Endothelial cell of umbilical vein (primary cell): ENCODE results near the gene CTIF. TPM values are rescaled to one million over a fixed set of nuclear protein-coding genes. Genes with fewer than 3 reads are reported as not detected.

ENCODE experiments used
- BruUV-seq: library from RNA; stranded (reverse); fragments of 400-500 nt; replicated peaks from 2 replicates; lab custom pipeline; 2021; lab: Mats Ljungman, UMichigan
- CTCF ChIA-PET: fragments of 300-600, 350-600 bp; sonication (Branson Sonifier 250); formaldehyde crosslinking; loops from one replicate; lab custom pipeline; 2021; ENCODE audit warnings: antibody characterized with exemption, inconsistent platforms; lab: Charles Lee
- POLR2A ChIA-PET: fragments of 300-600, 350-600 bp; sonication (Branson Sonifier 250); formaldehyde crosslinking; loops from one replicate; lab custom pipeline; 2021; ENCODE audit warnings: antibody characterized with exemption, inconsistent platforms; lab: Charles Lee
- DNase-seq: peaks from one replicate; pipeline ENCODE4 v3.0.0-alpha.2; 2011; ENCODE audit warnings: low read depth, low spot score
- FAIRE-seq: peaks from 2 replicates; lab custom pipeline; 2011; peaks lifted over from hg19 to GRCh38; lab: Jason Lieb, UNC
- H2AFZ ChIP-seq: 2 replicates; pipeline ENCODE4 v1.6.0; 2012; ENCODE audit warnings: low read depth, low read length, control low read depth, inconsistent platforms
- H3K27ac ChIP-seq: 2 replicates; pipeline ENCODE4 v1.5.1; 2011; ENCODE audit warnings: low read depth, mild to moderate bottlenecking, control low read depth, low read length, moderate library complexity; ENCODE audit not compliant: insufficient read depth
- H3K27me3 ChIP-seq, 2 experiments: 2 replicates each; pipeline versions ENCODE4 v1.6.0 to v1.6.1; 2011; ENCODE audit warnings: low read length in 2 of 2, mixed read lengths in 1 of 2; ENCODE audit not compliant: control insufficient read depth in 2 of 2, insufficient read depth in 2 of 2
- H3K36me3 ChIP-seq, 2 experiments: 2 replicates in 1 of 2; 3 replicates in 1 of 2; pipeline ENCODE4 v1.5.1; 2011; ENCODE audit warnings: low read length in 2 of 2, mild to moderate bottlenecking in 1 of 2, moderate library complexity in 1 of 2; ENCODE audit not compliant: control insufficient read depth in 2 of 2, insufficient read depth in 2 of 2; ENCODE audit errors: extremely low read depth in 1 of 2
- H3K4me1 ChIP-seq: 3 replicates; pipeline ENCODE4 v1.5.1; 2011; ENCODE audit warnings: mild to moderate bottlenecking, low read length; ENCODE audit not compliant: control insufficient read depth, insufficient read depth; ENCODE audit errors: extremely low read depth
- H3K4me2 ChIP-seq: 2 replicates; pipeline ENCODE4 v1.6.1; 2011; ENCODE audit warnings: low read length, control low read depth, mixed read lengths; ENCODE audit not compliant: insufficient read depth
- H3K4me3 ChIP-seq, 3 experiments: fragments of 200-600 bp in 1 of 3; sonication (generic), shearing (Covaris generic) in 1 of 3; replicated peaks in 1 of 3; 2 replicates each; pipeline ENCODE4 v1.5.1; 2011 to 2016; ENCODE audit warnings: control low read depth in 3 of 3, low read length in 3 of 3, mild to moderate bottlenecking in 2 of 3, inconsistent platforms in 1 of 3, low read depth in 1 of 3, moderate library complexity in 1 of 3; ENCODE audit not compliant: insufficient read depth in 1 of 3
- H3K79me2 ChIP-seq: 2 replicates; pipeline ENCODE4 v1.6.0; 2012; ENCODE audit warnings: low read length, inconsistent platforms; ENCODE audit not compliant: control insufficient read depth, insufficient read depth
- H3K9ac ChIP-seq: replicated peaks from 2 replicates; pipeline ENCODE3; 2011; ENCODE audit warnings: low read length, control low read depth; ENCODE audit not compliant: insufficient read depth; ENCODE audit errors: extremely low read depth
- H3K9me1 ChIP-seq: replicated peaks from 3 replicates; pipeline ENCODE4 v1.6.0; 2011; ENCODE audit warnings: mild to moderate bottlenecking, low read length; ENCODE audit not compliant: control insufficient read depth, insufficient read depth; ENCODE audit errors: extremely low read depth
- H3K9me3 ChIP-seq: replicated peaks from 2 replicates; pipeline ENCODE4 v1.5.1; 2012; ENCODE audit warnings: low read length, inconsistent platforms; ENCODE audit not compliant: control insufficient read depth, insufficient read depth
- H4K20me1 ChIP-seq: replicated peaks from 2 replicates; pipeline ENCODE3; 2011; ENCODE audit warnings: mild to moderate bottlenecking, low read length; ENCODE audit not compliant: control insufficient read depth, insufficient read depth; ENCODE audit errors: extremely low read depth
- EZH2 ChIP-seq: IDR thresholded peaks from 2 replicates; pipeline ENCODE4 v1.6.1; 2012; ENCODE audit warnings: borderline replicate concordance, low read depth, mild to moderate bottlenecking, moderate library complexity, low read length, inconsistent platforms; ENCODE audit not compliant: severe bottlenecking
- FOS ChIP-seq: IDR thresholded peaks from 2 replicates; pipeline ENCODE4 v1.6.1; 2011; ENCODE audit warnings: mild to moderate bottlenecking, low read length, moderate library complexity, borderline replicate concordance; ENCODE audit not compliant: insufficient read depth
- GATA2 ChIP-seq: IDR thresholded peaks from 2 replicates; pipeline ENCODE4 v1.7.0; 2011; ENCODE audit warnings: low read depth, mild to moderate bottlenecking, moderate library complexity, mixed read lengths, low read length; ENCODE audit not compliant: insufficient read length, insufficient read depth
- JUN ChIP-seq: IDR thresholded peaks from 2 replicates; pipeline ENCODE4 v1.6.1; 2011; ENCODE audit warnings: borderline replicate concordance, low read depth; ENCODE audit not compliant: insufficient read length, insufficient read depth
- MYC ChIP-seq: IDR thresholded peaks from one replicate; pipeline ENCODE4 v1.6.1; 2011; ENCODE audit warnings: mild to moderate bottlenecking, low read depth, low read length
- POLR2A ChIP-seq: IDR thresholded peaks from 2 replicates; pipeline ENCODE4 v1.6.1; 2012; ENCODE audit warnings: low read depth, mild to moderate bottlenecking, control low read depth, low read length
- POLR2AphosphoS5 ChIP-seq: IDR thresholded peaks from 2 replicates; pipeline ENCODE4 v1.6.1; 2012; ENCODE audit warnings: low read depth, mild to moderate bottlenecking, control low read depth, low read length, moderate library complexity; ENCODE audit not compliant: insufficient read depth
- dilution Hi-C: fragments of 300-500 bp; cut with MboI; formaldehyde crosslinking; loops from one replicate; pipeline ENCODE4 v1.15.0; 2019; ENCODE audit warnings: low sequenced_read_pairs; ENCODE audit not compliant: extremely low pct_ligation_motif_present
- intact Hi-C: fragments of 100-400 bp; cut with micrococcal nuclease; formaldehyde crosslinking; loops from one replicate; pipeline ENCODE4 v1.10.0; 2022
- polyA plus RNA-seq, 4 experiments: library from polyadenylated mRNA; depleted of rRNA in 3 of 4; stranded (reverse) in 3 of 4; unstranded in 1 of 4; fragments of >200 nt; gene quantifications; 2 replicates each; pipeline versions ENCODE4 v1.2.1 to v1.2.3, GENCODE V29; 2011 to 2012; ENCODE audit warnings: missing spikeins in 1 of 4
- total RNA-seq: library from RNA; stranded (reverse); gene quantifications from 2 replicates; pipeline ENCODE4 v1.2.3, GENCODE V29; 2021
- TF ChIP-seq, protein P1 (sequence below), 2 donors: IDR thresholded peaks; 1 replicate in 1 of 2; 2 replicates in 1 of 2; pipeline ENCODE4 v1.5.1; 2011; ENCODE audit warnings: low read length in 2 of 2, mild to moderate bottlenecking in 2 of 2, moderate library complexity in 2 of 2, control low read depth in 1 of 2, inconsistent platforms in 1 of 2, low read depth in 1 of 2; ENCODE audit not compliant: insufficient read depth in 1 of 2; ENCODE audit errors: extremely low read depth in 1 of 2
- TF ChIP-seq, protein P2 (sequence below): IDR thresholded peaks from 2 replicates; pipeline ENCODE4 v1.6.1; 2011; ENCODE audit not compliant: insufficient read depth, insufficient read length

CTIF gene
- total and polyA plus RNA-seq, 2 donors (not counting 3 experiments of a cell fraction or from before 2014, with no cell fraction given) = 20.9 to 57.7 TPM

DNA sequence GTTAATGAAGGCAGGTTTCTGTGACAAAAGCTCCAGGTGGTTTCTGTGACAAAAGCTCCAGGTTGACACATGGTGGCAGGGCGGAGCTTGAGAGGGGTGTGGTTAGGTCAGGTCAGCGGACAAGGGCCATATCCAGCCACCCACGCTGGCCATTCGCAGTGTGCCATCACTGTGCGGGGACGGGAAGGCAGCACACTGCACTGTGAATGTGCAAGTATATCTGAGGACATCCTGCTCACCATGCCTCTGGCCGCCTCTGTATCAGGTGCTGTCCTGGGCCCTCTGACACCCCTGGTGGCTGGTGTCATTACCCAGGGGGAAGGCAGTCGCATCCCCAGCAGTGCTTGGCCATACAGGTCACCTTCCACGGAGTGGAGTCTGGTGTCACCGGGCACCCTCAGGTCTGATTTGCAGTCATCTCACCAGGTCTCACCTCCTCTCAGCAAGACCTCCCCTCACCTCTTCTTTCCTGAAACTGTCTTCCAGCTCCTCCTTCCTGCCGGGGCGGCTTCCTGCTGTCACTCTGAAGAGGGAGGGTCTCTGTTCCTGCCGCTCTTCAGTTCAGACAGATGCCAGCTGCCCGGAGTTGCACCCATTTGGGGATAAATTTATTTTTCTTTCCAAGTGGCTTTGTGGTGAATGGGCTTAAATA, 34.9 kb downstream of the CTIF start:
- Histone ChIP-seq H3K79me2 (peaks cover 7% of the 10 kb centered on the region), H3K27ac (no peak overlapping the region), H4K20me1 (no peaks in the 10 kb centered on the region), H3K9ac (no peak overlapping the region), H3K27me3 (no peaks in the 10 kb centered on the region), H3K4me1 (no peaks in the 10 kb centered on the region), H3K4me3 (no peak overlapping the region), H3K9me1 (no peaks in the 10 kb centered on the region), H3K36me3 (peaks cover 0 to 6% of the 10 kb centered on the region in 2 experiments), H3K4me2 (no peak overlapping the region), H3K9me3 (no peaks in the 10 kb centered on the region), H2AFZ (no peak overlapping the region)
- no peak for TF ChIP-seq GATA2
- no peak for TF ChIP-seq MYC
- TF ChIP-seq, protein P1, sequence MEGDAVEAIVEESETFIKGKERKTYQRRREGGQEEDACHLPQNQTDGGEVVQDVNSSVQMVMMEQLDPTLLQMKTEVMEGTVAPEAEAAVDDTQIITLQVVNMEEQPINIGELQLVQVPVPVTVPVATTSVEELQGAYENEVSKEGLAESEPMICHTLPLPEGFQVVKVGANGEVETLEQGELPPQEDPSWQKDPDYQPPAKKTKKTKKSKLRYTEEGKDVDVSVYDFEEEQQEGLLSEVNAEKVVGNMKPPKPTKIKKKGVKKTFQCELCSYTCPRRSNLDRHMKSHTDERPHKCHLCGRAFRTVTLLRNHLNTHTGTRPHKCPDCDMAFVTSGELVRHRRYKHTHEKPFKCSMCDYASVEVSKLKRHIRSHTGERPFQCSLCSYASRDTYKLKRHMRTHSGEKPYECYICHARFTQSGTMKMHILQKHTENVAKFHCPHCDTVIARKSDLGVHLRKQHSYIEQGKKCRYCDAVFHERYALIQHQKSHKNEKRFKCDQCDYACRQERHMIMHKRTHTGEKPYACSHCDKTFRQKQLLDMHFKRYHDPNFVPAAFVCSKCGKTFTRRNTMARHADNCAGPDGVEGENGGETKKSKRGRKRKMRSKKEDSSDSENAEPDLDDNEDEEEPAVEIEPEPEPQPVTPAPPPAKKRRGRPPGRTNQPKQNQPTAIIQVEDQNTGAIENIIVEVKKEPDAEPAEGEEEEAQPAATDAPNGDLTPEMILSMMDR (IDR thresholded peaks at IDR 0.05; ENCODE audit: extremely low read depth in 1 of 2, insufficient read depth in 1 of 2, low read depth in 1 of 2, low read length in 2 of 2) = no peak
- no peak for TF ChIP-seq JUN
- TF ChIP-seq POLR2AphosphoS5 = no peak
- TF ChIP-seq, protein P2, sequence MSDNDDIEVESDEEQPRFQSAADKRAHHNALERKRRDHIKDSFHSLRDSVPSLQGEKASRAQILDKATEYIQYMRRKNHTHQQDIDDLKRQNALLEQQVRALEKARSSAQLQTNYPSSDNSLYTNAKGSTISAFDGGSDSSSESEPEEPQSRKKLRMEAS = no peak
- TF ChIP-seq FOS = no peak
- TF ChIP-seq POLR2A = no peak
- TF ChIP-seq EZH2 = no peak
- no peak for DNase-seq
- intact Hi-C loops = no loop called here
- POLR2A ChIA-PET = no interaction called here
- BruUV-seq = no TSS peak
- CTCF ChIA-PET = no interaction called here
- no peak for FAIRE-seq
- dilution Hi-C loops = no loop called here
